Stimulated activated CD8-positive, alpha-beta memory T cell treated with anti-CD3 and anti-CD28 coated beads, Interleukin-15, amount 100 ng/mL, for 48 hours (primary cell): ENCODE measurements around the gene C1QTNF5.

Experiments
- DNase-seq, 2 donors: peaks; one replicate each; pipeline ENCODE4 v3.0.0-alpha.2; 2020; ENCODE audit warnings: low read depth in 2 of 2

The C1QTNF5 gene

DNA sequence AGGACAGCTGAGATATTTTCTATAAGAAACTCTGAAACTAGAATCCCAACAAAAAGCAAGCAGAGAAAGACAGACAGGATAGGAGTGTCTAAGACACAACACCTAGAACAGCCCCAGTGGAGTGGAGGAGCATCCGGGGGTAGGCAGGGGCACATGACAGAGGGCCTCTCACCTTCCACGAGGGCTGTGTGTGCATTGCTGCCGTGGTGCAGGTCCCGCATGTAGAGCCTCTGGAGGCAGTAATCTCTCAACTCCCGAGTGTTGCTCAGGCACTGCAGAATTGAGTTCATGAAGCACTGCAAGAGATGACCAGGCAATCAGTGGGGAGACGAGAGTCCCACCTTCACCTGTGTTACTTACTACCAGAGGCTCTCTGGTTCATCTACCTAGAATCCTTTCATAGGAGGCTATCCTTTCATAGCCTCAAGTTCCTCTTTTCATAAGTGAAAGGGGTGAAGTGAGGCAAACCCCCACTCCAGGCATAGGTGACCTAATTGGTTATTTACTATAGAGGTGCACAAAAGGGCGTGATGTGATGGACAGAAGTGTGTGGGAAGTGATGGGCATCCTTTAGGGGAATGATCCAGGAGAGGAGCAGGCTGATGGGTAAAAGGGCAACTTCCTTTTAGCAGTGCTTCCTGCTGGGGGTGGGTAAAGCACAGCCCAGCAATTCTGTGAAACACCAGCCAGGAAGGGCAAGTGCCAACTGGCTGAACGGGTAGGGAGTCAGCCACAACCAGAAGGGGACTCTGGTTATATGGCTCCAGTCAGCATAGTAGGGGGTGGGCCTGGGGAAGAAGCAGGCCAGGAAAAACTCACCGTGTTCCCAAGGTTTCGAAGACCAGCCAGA is 18.9 kb upstream of the C1QTNF5 start:
- DNase-seq: no peak

GRCh38 chr11:119357074-119357473 is 16.4 kb upstream of the C1QTNF5 start:
- no peak for DNase-seq

GRCh38 chr11:119356349-119357031 is 15.8 kb upstream of the C1QTNF5 start:
- peak; percentile 38 to 56 for DNase-seq

- no peak for DNase-seq
These were observed 14.6 kb upstream of the C1QTNF5 start for GRCh38 chr11:119355091-119355843.

GRCh38 chr11:119352857-119353260 is 12.2 kb upstream of the C1QTNF5 start:
- DNase-seq: no peak

GRCh38 chr11:119351232-119351631 is 10.5 kb upstream of the C1QTNF5 start:
- no peak for DNase-seq

GRCh38 chr11:119350302-119350701 is 9.6 kb upstream of the C1QTNF5 start:
- DNase-seq: no peak

DNA sequence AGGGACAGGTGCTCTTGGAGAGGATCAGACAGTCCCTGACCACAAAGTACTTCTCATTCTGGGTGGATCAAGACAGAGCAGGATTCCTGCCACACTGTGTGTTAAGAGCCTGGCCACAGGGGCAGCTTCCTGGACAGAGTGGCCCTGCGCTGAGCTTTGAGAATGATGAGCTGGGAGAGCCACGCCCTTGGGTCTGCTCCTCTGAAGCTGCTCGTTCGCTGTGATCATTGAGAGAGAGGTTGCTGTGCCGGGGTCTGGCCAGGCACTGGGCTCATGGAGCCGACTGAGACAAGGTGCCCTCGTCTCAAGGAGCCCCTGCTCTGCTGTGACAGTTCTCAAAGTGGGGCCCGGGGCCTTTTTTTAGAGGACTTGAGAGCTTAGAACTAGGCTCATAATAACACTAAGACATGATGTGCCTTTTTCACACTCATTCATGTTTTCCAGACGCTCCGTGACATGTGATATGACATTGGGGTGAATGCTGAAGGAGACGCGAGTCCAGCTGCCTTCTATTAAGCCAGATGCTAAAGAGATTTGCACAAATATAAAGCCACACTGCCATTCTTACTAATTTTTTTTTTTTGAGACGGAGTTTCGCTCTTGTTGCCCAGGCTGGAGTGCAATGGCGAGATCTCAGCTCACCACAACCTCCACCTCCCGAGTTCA is 7.4 kb upstream of the C1QTNF5 start:
- DNase-seq: no peak

DNA sequence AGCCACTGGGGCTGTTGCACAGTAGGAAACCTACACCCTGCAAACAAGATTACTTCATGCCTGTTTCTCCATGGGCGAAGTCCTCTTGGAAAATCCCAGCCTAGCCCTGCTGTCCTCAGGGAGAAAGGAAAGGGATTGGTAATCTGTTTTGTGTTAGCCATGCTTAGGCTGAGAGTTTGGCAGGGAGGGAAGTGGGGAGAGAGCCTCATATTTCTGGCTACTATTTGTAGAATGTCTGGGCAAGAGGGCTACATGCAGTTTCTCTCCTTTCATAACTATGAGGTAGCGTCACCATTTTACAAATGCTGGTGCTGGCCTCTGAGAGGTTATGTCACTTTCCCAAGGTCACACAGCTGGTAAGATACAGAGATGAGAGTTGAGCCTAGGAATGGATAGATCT is 6.6 kb upstream of the C1QTNF5 start:
- no peak for DNase-seq

GRCh38 chr11:119346605-119347004 is 5.9 kb upstream of the C1QTNF5 start, which contains the start of gene MFRP:
Gene MFRP (minus strand): TSS chr11:119346705. CDS start chr11:119346513, 192 bp downstream.
- no peak for DNase-seq

GRCh38 chr11:119345685-119346084 is 5.0 kb upstream of the C1QTNF5 start:
- no peak for DNase-seq

DNA sequence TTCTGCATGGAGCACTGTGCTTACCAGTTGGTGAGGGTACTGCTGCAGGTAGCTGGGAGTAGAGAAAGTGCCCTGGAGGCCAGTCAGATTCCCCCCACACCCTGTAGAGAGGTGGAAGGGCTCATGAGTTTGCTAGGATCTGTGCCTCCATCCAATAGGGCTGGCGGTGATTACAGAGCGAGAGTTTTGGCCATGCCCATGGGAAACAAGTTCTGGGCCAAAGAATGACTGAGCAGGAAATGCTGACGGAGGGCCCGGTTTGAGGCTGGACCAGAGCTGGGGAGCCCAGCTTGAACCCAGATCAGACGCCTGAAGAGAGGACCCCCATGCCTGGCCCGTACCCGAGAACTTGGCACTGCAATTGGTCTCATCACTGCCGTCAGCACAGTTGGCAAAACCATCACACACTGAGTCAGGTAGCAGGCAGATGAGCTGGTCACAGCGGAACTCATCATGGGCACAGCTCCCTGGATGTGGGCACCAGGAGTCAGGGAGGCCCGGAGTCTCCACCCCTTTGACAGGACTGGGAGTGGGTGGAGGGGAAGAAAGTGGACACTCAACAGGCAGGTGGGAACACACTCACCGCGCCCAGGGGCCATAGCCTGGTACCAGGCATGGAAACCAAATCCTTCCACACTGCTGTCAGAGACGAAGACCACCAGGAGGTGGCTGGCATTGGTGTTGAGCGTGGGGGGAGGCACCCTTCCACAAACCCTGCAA is 3.8 kb upstream of the C1QTNF5 start:
- DNase-seq: no peak

GRCh38 chr11:119343726-119344125 is 3.0 kb upstream of the C1QTNF5 start:
- DNase-seq: no peak

GRCh38 chr11:119342362-119343130 is 1.9 kb upstream of the C1QTNF5 start:
- no peak for DNase-seq

DNA sequence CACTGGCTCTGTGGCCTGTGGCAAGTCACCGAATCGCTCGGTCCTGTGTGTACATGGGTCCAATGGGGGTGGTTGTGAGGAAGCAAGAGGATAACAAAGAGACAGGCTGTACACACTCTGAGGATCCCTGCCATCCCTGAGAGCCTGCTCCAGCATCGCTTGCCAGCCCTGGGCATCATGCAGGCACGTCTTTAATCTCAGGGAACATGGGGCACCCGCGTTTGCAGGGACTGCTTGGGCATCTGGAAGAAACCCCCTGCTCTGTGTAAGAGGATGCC is 1.3 kb upstream of the C1QTNF5 start:
- DNase-seq: no peak

- no peak for DNase-seq
These were observed 739 bp upstream of the C1QTNF5 start for GRCh38 chr11:119341222-119342022.

- DNase-seq: no peak
These were observed 921 bp downstream of the C1QTNF5 start for GRCh38 chr11:119339589-119340334.

GRCh38 chr11:119338965-119339588 is 1.6 kb downstream of the C1QTNF5 start:
- no peak for DNase-seq
